HL-60/S4 (cell line): Measurements from ENCODE around the gene FURIN.
"Not testable (repeated sequence)": the region's sequence is repeated elsewhere in the genome, so short reads cannot be mapped to it uniquely, and the experiment has no call there.

Experiments used
- in situ Hi-C: fragments of 300-500 bp; cut with MboI; formaldehyde crosslinking; loops from 2 replicates; pipeline ENCODE4 v1.14.3; 2022; ENCODE audit warnings: low sequenced_read_pairs

The FURIN gene

GRCh38 chr15:90840954-90841353 is 27.4 kb upstream of the FURIN start:
- in situ Hi-C loops: no loop called here

- in situ Hi-C loops: no loop called here
Measured at GRCh38 chr15:90844696-90845095, 23.7 kb upstream of the FURIN start.

GRCh38 chr15:90845201-90845949 is 23.0 kb upstream of the FURIN start:
- in situ Hi-C loops: no loop called here

GRCh38 chr15:90849424-90849823 is 19.0 kb upstream of the FURIN start:
- in situ Hi-C loops: not testable (repeated sequence)

GRCh38 chr15:90851114-90851513 is 17.3 kb upstream of the FURIN start:
- in situ Hi-C loops: no loop called here

- in situ Hi-C loops: no loop called here
Measured at GRCh38 chr15:90851940-90852339, 16.4 kb upstream of the FURIN start.

GRCh38 chr15:90855139-90855538 is 13.2 kb upstream of the FURIN start:
- in situ Hi-C loops: no loop called here

- in situ Hi-C loops: no loop called here
Measured at GRCh38 chr15:90857337-90857736, 11.1 kb upstream of the FURIN start.

- in situ Hi-C loops: no loop called here
Measured at GRCh38 chr15:90857883-90858443, 10.4 kb upstream of the FURIN start.

GRCh38 chr15:90859234-90860131 is 8.9 kb upstream of the FURIN start:
- in situ Hi-C loops: no loop called here

- in situ Hi-C loops: no loop called here
Measured at GRCh38 chr15:90860450-90860849, 7.9 kb upstream of the FURIN start.

GRCh38 chr15:90860942-90861675 is 7.3 kb upstream of the FURIN start:
- in situ Hi-C loops: no loop called here

GRCh38 chr15:90862487-90862886 is 5.9 kb upstream of the FURIN start:
- in situ Hi-C loops: no loop called here

- in situ Hi-C loops: no loop called here
Measured at GRCh38 chr15:90862964-90863778, 5.2 kb upstream of the FURIN start.

GRCh38 chr15:90863987-90864386 is 4.4 kb upstream of the FURIN start:
- in situ Hi-C loops: no loop called here

- in situ Hi-C loops: no loop called here
Measured at GRCh38 chr15:90864507-90864906, 3.9 kb upstream of the FURIN start.

GRCh38 chr15:90865702-90866101 is 2.7 kb upstream of the FURIN start:
- in situ Hi-C loops: no loop called here

- in situ Hi-C loops: no loop called here
Measured at GRCh38 chr15:90866161-90866715, 2.1 kb upstream of the FURIN start.

- in situ Hi-C loops: no loop called here
Measured at GRCh38 chr15:90866800-90867199, 1.6 kb upstream of the FURIN start.

GRCh38 chr15:90869140-90869541 is 753 bp downstream of the FURIN start:
- in situ Hi-C loops: no loop called here
